Brain pericyte (primary cell): ENCODE results near the gene DNAH6.

Experiments
- DNase-seq: peaks from one replicate; pipeline ENCODE4 v3.0.0-alpha.2; 2012; ENCODE audit warnings: low read depth, low spot score

Gene DNAH6

DNA sequence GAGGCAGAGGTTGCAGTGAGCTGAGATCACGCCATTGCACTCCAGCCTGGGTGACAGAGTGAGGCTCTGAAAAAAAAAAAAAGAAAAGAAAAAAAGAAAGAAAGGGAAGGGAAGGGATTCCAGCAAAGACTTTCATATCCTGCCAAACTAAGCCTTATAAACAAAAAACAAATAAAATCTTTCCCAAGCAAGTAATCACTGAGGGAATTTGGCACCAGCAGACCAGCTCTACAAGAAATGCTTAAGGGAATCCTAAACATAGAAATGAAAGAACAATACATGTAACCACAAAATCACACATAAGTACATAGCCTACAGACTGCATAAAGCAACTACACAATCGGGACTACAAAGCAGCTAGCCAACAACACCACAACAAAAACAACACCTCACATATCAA, 285.5 kb downstream of the DNAH6 start:
- no peak for DNase-seq

GRCh38 chr2:84805250-84805958, 289.1 kb downstream of the DNAH6 start:
- no peak for DNase-seq

DNA sequence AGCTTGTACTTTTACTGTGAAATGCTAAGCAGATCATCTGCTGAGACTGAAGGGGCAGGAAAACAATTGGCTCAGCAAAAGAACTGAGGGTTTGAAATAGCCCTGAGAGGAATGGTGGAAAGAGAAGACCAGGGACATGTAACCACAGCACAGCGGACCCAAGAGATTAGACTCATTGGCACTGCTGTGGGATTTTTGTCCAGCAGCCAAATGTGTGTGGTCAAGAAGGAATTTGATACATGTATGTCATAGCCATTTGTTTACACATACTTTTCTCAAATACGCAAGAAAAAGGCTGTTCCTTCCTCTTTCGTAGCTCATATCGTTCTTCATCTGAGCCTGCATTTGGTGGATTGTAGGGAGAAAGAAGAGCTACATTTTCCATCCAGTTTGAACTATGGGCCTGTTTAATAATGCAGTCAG, 290.8 kb downstream of the DNAH6 start:
- DNase-seq: peak; percentile 48

- DNase-seq: no peak
Measured at GRCh38 chr2:84808279-84808678, 292.0 kb downstream of the DNAH6 start.

DNA sequence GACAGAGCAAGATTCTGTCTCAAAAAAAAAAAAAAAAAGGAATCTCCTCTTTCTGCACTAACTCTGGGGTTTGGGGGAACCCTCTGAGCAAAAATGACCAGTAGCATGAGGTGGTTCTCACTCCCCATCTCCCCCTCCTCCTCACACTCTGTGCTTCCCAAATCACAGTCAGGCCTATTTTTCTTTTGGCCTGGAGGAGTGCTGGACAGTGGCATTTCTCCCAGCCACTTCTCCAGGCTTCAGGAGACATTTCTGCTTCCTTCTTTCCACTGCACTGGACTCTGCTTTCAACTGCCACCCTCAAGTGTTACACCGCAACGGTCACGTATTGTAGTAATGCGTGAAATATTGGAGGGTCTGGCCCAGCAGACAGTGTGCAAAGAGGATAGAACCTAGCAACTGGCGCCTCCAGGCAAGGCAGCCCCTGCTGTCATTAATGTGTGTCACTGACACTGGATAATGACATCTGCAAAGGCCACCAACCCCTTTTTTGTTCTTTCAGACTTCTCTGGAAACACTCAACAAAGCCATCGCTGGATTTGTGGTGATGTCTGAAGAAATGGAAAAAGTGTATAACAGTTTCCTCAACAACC, 295.6 kb downstream of the DNAH6 start:
- no peak for DNase-seq

DNA sequence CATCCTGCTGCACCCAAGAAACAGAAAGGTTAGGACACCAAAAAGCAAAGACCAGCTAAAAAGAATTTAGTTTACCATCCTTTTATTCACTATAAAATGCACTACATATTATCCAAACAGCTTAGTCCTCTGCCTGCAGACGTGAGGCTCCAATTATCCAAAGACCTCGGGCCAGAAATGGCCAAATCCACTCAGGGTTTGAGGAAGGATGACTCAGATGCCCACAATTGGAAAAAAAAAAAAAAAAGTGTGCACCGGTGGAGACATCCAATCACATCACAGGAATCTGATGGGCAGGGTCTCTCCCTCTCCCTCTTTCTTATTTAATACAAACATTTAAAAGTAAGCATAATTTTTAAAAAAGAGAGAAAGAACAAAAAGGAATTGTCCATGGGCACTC, 298.8 kb downstream of the DNAH6 start:
- no peak for DNase-seq

DNA sequence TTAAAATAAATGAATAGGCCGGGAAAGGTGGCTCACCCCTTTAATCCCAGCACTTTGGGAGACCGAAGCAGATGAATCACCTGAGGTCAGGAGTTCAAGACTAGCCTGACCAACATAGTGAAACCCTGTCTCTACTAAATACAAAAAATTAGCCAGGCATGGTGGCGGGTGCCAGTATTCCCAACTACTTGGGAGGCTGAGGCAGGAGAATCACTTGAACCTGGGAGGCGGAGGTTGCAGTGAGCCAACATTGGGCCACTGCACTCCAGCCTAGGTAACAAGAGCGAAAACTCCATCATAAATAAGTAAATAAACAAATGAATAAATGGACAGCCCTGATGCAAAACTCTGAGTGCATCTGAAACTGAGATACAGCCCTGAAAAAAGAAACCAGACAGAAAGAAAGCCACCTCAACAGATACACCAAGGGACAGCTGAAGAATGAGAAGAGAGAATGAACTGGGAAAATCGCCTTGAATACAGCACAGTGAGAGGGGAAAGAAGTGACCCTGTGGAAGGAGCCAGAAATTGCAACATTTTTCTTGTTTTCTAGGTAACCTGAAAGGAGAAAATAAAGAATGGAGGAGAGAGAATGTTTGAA, 300.2 kb downstream of the DNAH6 start:
- DNase-seq: no peak

- no peak for DNase-seq
Measured at GRCh38 chr2:84817239-84817655, 300.9 kb downstream of the DNAH6 start.

GRCh38 chr2:84821806-84822205, 305.5 kb downstream of the DNAH6 start:
- DNase-seq: no peak

- no peak for DNase-seq
Measured at GRCh38 chr2:84823229-84823628, 306.9 kb downstream of the DNAH6 start.

DNA sequence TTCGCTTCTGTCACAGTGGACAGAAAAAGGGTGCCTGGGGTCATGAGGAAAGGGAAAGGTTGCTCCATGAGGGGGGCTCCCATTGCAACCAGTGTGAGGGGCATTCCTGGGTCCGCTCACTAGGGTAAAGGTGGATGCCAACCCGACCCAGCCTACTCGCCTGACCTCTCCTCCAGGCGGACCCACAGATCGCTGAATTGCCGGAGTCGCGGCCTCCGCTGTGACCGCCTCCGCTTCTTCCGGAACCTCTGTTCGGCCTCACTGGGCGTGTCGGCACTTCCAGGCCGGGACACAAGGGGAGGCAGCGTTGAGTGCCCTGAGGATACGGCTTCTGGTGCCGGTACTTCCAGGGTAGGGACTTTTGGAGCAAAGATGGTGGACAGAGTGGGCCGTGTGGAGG, 307.5 kb downstream of the DNAH6 start:
- no peak for DNase-seq

GRCh38 chr2:84827978-84828575, 311.8 kb downstream of the DNAH6 start:
- DNase-seq: no peak

DNA sequence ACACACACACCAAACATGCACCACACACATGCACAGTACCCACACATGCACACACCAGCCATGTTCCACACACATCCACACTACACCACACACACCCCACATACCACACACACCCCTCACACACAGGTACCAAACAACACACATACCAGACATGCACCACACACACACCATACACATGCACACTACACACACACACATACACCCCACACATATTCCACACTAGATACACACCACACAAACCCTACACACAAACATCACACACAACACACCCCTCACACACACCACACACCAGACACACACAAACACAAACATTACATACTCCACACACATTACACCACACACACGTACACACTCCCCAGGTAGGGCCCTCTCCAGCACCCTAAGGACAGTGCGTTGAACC, 313.4 kb downstream of the DNAH6 start:
- no peak for DNase-seq

- DNase-seq: no peak
Measured at GRCh38 chr2:84830095-84830494, 313.8 kb downstream of the DNAH6 start.

GRCh38 chr2:84830758-84831500, 314.6 kb downstream of the DNAH6 start:
- no peak for DNase-seq

- DNase-seq: no peak
Measured at GRCh38 chr2:84832772-84833461, 316.6 kb downstream of the DNAH6 start.

- no peak for DNase-seq
Measured at GRCh38 chr2:84833481-84834150, 317.3 kb downstream of the DNAH6 start.

GRCh38 chr2:84836215-84836614, 319.9 kb downstream of the DNAH6 start:
- no peak for DNase-seq

- no peak for DNase-seq
Measured at GRCh38 chr2:84838434-84839145, 322.3 kb downstream of the DNAH6 start.

- DNase-seq: no peak
Measured at GRCh38 chr2:84839851-84840250, 323.6 kb downstream of the DNAH6 start.
